SK-N-SH (cell line): ENCODE data around the gene SERPINA3. TPM values are rescaled to one million over a fixed set of nuclear protein-coding genes. Genes with fewer than 3 reads are reported as not detected.

Experiments used
- CTCF ChIA-PET: fragments of 300-600, 350-600 bp; formaldehyde crosslinking; extraction: SDS; loops from one replicate; lab custom pipeline; 2021; lab: Yijun Ruan, JAX
- POLR2A ChIA-PET: fragments of 350-600 bp; sonication (Branson Sonifier 250); formaldehyde crosslinking; extraction: SDS; loops from one replicate; lab custom pipeline; 2020; ENCODE audit warnings: antibody characterized with exemption, inconsistent platforms; lab: Yijun Ruan, JAX
- DNase-seq: peaks from one replicate; pipeline ENCODE4 v3.0.0; 2012
- H2AFZ ChIP-seq: fragments of 200-600 bp; sonication (generic); 2 replicates; pipeline ENCODE4 v1.8.1; 2016; ENCODE audit warnings: antibody characterized with exemption, mild to moderate bottlenecking, low read depth
- H3F3A ChIP-seq: fragments of 200-600 bp; sonication (generic); replicated peaks from 2 replicates; pipeline ENCODE3; 2016; ENCODE audit warnings: antibody characterized with exemption, mild to moderate bottlenecking; ENCODE audit not compliant: insufficient read depth
- H3K27ac ChIP-seq, 2 experiments: fragments of 200-500 bp in 1 of 2; fragments of 200-600 bp in 1 of 2; sonication (Bioruptor generic) in 1 of 2; sonication (generic), shearing (Covaris generic) in 1 of 2; 2 replicates each; pipeline versions ENCODE4 v1.5.1 to v1.6.1; 2014 to 2016; ENCODE audit warnings: low read depth in 2 of 2, inconsistent platforms in 1 of 2, low read length in 1 of 2, mild to moderate bottlenecking in 1 of 2, mixed read lengths in 1 of 2
- H3K27me3 ChIP-seq: fragments of 200-600 bp; sonication (generic), shearing (Covaris generic); 2 replicates; pipeline ENCODE4 v1.6.1; 2016; ENCODE audit warnings: mixed run types; ENCODE audit not compliant: insufficient read depth
- H3K36me3 ChIP-seq, 2 experiments: fragments of 200-500 bp in 1 of 2; fragments of 200-600 bp in 1 of 2; sonication (Bioruptor generic) in 1 of 2; sonication (generic) in 1 of 2; replicated peaks in 1 of 2; 2 replicates each; pipeline versions ENCODE3 to v1.5.1; 2014 to 2016; ENCODE audit warnings: low read length in 1 of 2, mild to moderate bottlenecking in 1 of 2; ENCODE audit not compliant: insufficient read depth in 2 of 2, control insufficient read depth in 1 of 2
- H3K4me1 ChIP-seq, 2 experiments: fragments of 200-500 bp in 1 of 2; fragments of 200-600 bp in 1 of 2; sonication (Bioruptor generic) in 1 of 2; sonication (generic), shearing (Covaris generic) in 1 of 2; 2 replicates each; pipeline versions ENCODE4 v1.5.1 to v1.6.1; 2014 to 2016; ENCODE audit warnings: low read depth in 1 of 2, low read length in 1 of 2, mixed run types in 1 of 2; ENCODE audit not compliant: insufficient read depth in 2 of 2, control insufficient read depth in 1 of 2
- H3K4me2 ChIP-seq: fragments of 200-600 bp; sonication (generic), shearing (Covaris generic); 2 replicates; pipeline ENCODE4 v1.6.1; 2017; ENCODE audit warnings: mixed run types
- H3K4me3 ChIP-seq, 2 experiments: fragments of 200-500 bp in 1 of 2; fragments of 200-600 bp in 1 of 2; sonication (Bioruptor generic) in 1 of 2; sonication (generic), shearing (Covaris generic) in 1 of 2; 2 replicates each; pipeline versions ENCODE4 v1.5.1 to v1.8.1; 2014 to 2016; ENCODE audit warnings: low read depth in 2 of 2, inconsistent platforms in 1 of 2, low read length in 1 of 2, mild to moderate bottlenecking in 1 of 2, mixed read lengths in 1 of 2, moderate library complexity in 1 of 2
- H3K79me2 ChIP-seq: fragments of 200-600 bp; sonication (generic); 2 replicates; pipeline ENCODE4 v1.8.1; 2017; ENCODE audit warnings: mild to moderate bottlenecking; ENCODE audit not compliant: insufficient read depth
- H3K9ac ChIP-seq: fragments of 200-600 bp; sonication (generic); 2 replicates; pipeline ENCODE4 v1.6.1; 2017; ENCODE audit warnings: mixed run types
- H3K9me2 ChIP-seq: fragments of 200-600 bp; sonication (generic); 2 replicates; pipeline ENCODE4 v1.6.1; 2017; ENCODE audit warnings: mixed run types
- H3K9me3 ChIP-seq: fragments of 200-600 bp; sonication (generic); 2 replicates; pipeline ENCODE4 v1.6.1; 2017; ENCODE audit warnings: mixed run types, mild to moderate bottlenecking, moderate library complexity
- H4K20me1 ChIP-seq: fragments of 200-600 bp; sonication (generic); 2 replicates; pipeline ENCODE4 v1.6.1; 2017; ENCODE audit warnings: mild to moderate bottlenecking, mixed run types; ENCODE audit not compliant: insufficient read depth
- CHD2 ChIP-seq: fragments of 150-350 bp; IDR thresholded peaks from 2 replicates; pipeline ENCODE4 v1.6.1; 2018; ENCODE audit warnings: low read length; ENCODE audit not compliant: partially characterized antibody
- EP300 ChIP-seq, 2 experiments: IDR thresholded peaks; 2 replicates each; pipeline versions ENCODE4 v1.4.0 to v1.6.1; 2012; ENCODE audit warnings: borderline replicate concordance in 1 of 2, low read depth in 1 of 2, low read length in 1 of 2
- FOXM1 ChIP-seq: IDR thresholded peaks from 2 replicates; pipeline ENCODE4 v1.4.0; 2012; ENCODE audit warnings: low read depth, mild to moderate bottlenecking
- GATA2 ChIP-seq: sonication (generic); formaldehyde crosslinking; IDR thresholded peaks from 2 replicates; pipeline ENCODE4 v1.5.0; 2020; ENCODE audit warnings: mild to moderate bottlenecking, missing genetic modification reagents
- JUND ChIP-seq: IDR thresholded peaks from 2 replicates; pipeline ENCODE4 v1.4.0; 2012
- MXI1 ChIP-seq: IDR thresholded peaks from 2 replicates; pipeline ENCODE4 v1.6.1; 2012; ENCODE audit warnings: mild to moderate bottlenecking, low read depth, low read length, improper control_type of control experiment
- RXRA ChIP-seq: IDR thresholded peaks from 2 replicates; pipeline ENCODE4 v1.4.0; 2012; ENCODE audit warnings: low read depth, mild to moderate bottlenecking, borderline replicate concordance
- SMC3 ChIP-seq: IDR thresholded peaks from 2 replicates; pipeline ENCODE4 v1.6.1; 2012; ENCODE audit warnings: low read depth, low read length, improper control_type of control experiment
- WGBS: methylation state at CpG from one replicate; pipeline ENCODE4 v1.1.6; 2017; ENCODE audit warnings: low lambda C conversion rate; 5-methylcytosine and 5-hydroxymethylcytosine counted together
- polyA plus RNA-seq, 3 experiments: library from polyadenylated mRNA; depleted of rRNA; stranded (reverse); fragments of >200 nt; gene quantifications; 2 replicates each; pipeline ENCODE4 v1.2.3, GENCODE V29; 2012
- TF ChIP-seq, protein P1 (sequence below): IDR thresholded peaks from 2 replicates; pipeline ENCODE4 v1.4.0; 2012; ENCODE audit warnings: low read depth
- TF ChIP-seq, protein P2 (sequence below): IDR thresholded peaks from 2 replicates; pipeline ENCODE4; 2012
- TF ChIP-seq, protein P3 (sequence below): fragments of 150-350 bp; IDR thresholded peaks from 2 replicates; pipeline ENCODE4 v1.6.1; 2016; ENCODE audit warnings: mild to moderate bottlenecking, low read depth, low read length
- TF ChIP-seq, protein P4 (sequence below): IDR thresholded peaks from 2 replicates; pipeline ENCODE4 v1.6.1; 2012; ENCODE audit warnings: mild to moderate bottlenecking, low read depth, low read length, moderate library complexity
- TF ChIP-seq, protein P5 (sequence below): fragments of 150-350 bp; IDR thresholded peaks from 2 replicates; pipeline ENCODE4 v1.6.1; 2017; ENCODE audit warnings: antibody characterized with exemption, low read length, low read depth, borderline replicate concordance
- TF ChIP-seq, protein P6 (sequence below): IDR thresholded peaks from 2 replicates; pipeline ENCODE4 v1.4.0; 2012; ENCODE audit warnings: low read depth, borderline replicate concordance

The SERPINA3 gene
- polyA plus RNA-seq, 1 of the 3 experiments (the other 2 are of a cell fraction): 0.25 TPM

DNA sequence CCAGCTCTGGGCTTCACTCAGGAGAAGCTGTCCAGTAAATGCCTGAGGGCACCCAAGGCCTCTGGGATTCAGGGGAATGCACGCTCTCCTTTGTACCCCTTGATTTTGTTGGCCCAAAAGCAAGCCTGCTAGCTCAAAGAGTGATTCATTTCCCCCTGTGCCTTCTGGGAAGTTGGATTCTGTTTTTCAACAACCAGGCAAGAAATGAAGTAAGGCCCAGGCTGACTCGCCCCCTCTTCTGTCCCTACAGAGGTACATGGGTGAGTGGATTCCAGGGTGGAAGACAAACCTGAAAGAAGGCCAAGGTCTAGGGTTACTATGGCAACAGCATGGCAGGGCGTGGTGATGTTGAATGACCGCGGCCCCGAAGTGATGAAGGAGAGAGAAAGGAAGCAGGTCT is 40.2 kb upstream of the SERPINA3 start:
- Histone ChIP-seq H3K27me3 (peaks cover 10% of the 10 kb centered on the region; the same call in 1 of the 2 replicates), H4K20me1 (no peaks in the 10 kb centered on the region), H3K79me2 (no peaks in the 10 kb centered on the region), H3K36me3 (no peaks in the 10 kb centered on the region), H3K9ac (no peak overlapping the region), H3K9me2 (no peaks in the 10 kb centered on the region), H3K27ac (no peak overlapping the region), H3F3A (no peaks in the 10 kb centered on the region), H3K9me3 (no peaks in the 10 kb centered on the region), H3K4me1 (no peaks in the 10 kb centered on the region), H3K4me2 (no peak overlapping the region), H3K4me3 (no peak overlapping the region), H2AFZ (no peak overlapping the region)
- 56% methylated on average over 6 of the region's 6 CpGs for WGBS
- DNase-seq: no peak
- POLR2A ChIA-PET: no interaction called here
- CTCF ChIA-PET: interaction anchor here (1.5 to 1.8 kb wide), 2 partner anchors 22 to 23 kb away, joined by 4 to 5 read pairs; no protein-coding TSS in a partner anchor
- TF ChIP-seq, protein P1, sequence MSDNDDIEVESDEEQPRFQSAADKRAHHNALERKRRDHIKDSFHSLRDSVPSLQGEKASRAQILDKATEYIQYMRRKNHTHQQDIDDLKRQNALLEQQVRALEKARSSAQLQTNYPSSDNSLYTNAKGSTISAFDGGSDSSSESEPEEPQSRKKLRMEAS: no peak
- TF ChIP-seq, protein P2, sequence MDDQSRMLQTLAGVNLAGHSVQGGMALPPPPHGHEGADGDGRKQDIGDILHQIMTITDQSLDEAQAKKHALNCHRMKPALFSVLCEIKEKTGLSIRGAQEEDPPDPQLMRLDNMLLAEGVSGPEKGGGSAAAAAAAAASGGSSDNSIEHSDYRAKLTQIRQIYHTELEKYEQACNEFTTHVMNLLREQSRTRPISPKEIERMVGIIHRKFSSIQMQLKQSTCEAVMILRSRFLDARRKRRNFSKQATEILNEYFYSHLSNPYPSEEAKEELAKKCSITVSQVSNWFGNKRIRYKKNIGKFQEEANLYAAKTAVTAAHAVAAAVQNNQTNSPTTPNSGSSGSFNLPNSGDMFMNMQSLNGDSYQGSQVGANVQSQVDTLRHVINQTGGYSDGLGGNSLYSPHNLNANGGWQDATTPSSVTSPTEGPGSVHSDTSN: no peak
- TF ChIP-seq, protein P3, sequence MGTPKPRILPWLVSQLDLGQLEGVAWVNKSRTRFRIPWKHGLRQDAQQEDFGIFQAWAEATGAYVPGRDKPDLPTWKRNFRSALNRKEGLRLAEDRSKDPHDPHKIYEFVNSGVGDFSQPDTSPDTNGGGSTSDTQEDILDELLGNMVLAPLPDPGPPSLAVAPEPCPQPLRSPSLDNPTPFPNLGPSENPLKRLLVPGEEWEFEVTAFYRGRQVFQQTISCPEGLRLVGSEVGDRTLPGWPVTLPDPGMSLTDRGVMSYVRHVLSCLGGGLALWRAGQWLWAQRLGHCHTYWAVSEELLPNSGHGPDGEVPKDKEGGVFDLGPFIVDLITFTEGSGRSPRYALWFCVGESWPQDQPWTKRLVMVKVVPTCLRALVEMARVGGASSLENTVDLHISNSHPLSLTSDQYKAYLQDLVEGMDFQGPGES: no peak
- TF ChIP-seq, protein P4, sequence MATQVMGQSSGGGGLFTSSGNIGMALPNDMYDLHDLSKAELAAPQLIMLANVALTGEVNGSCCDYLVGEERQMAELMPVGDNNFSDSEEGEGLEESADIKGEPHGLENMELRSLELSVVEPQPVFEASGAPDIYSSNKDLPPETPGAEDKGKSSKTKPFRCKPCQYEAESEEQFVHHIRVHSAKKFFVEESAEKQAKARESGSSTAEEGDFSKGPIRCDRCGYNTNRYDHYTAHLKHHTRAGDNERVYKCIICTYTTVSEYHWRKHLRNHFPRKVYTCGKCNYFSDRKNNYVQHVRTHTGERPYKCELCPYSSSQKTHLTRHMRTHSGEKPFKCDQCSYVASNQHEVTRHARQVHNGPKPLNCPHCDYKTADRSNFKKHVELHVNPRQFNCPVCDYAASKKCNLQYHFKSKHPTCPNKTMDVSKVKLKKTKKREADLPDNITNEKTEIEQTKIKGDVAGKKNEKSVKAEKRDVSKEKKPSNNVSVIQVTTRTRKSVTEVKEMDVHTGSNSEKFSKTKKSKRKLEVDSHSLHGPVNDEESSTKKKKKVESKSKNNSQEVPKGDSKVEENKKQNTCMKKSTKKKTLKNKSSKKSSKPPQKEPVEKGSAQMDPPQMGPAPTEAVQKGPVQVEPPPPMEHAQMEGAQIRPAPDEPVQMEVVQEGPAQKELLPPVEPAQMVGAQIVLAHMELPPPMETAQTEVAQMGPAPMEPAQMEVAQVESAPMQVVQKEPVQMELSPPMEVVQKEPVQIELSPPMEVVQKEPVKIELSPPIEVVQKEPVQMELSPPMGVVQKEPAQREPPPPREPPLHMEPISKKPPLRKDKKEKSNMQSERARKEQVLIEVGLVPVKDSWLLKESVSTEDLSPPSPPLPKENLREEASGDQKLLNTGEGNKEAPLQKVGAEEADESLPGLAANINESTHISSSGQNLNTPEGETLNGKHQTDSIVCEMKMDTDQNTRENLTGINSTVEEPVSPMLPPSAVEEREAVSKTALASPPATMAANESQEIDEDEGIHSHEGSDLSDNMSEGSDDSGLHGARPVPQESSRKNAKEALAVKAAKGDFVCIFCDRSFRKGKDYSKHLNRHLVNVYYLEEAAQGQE: no peak
- TF ChIP-seq SMC3: no peak
- no peak for TF ChIP-seq RXRA
- no peak for TF ChIP-seq FOXM1
- no peak for TF ChIP-seq MXI1
- TF ChIP-seq, protein P5, sequence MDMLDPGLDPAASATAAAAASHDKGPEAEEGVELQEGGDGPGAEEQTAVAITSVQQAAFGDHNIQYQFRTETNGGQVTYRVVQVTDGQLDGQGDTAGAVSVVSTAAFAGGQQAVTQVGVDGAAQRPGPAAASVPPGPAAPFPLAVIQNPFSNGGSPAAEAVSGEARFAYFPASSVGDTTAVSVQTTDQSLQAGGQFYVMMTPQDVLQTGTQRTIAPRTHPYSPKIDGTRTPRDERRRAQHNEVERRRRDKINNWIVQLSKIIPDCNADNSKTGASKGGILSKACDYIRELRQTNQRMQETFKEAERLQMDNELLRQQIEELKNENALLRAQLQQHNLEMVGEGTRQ: no peak
- TF ChIP-seq JUND: no peak
- TF ChIP-seq, protein P6, sequence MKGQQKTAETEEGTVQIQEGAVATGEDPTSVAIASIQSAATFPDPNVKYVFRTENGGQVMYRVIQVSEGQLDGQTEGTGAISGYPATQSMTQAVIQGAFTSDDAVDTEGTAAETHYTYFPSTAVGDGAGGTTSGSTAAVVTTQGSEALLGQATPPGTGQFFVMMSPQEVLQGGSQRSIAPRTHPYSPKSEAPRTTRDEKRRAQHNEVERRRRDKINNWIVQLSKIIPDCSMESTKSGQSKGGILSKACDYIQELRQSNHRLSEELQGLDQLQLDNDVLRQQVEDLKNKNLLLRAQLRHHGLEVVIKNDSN: no peak
- no peak for TF ChIP-seq EP300 (IDR thresholded peaks at IDR 0.05; ENCODE audit: borderline replicate concordance in 1 of 2, low read depth in 1 of 2, low read length in 1 of 2)
- TF ChIP-seq CHD2: no peak
- TF ChIP-seq GATA2 (CRISPR knock-in tag): no peak
